Measurements from ENCODE around the gene PUM1. TPM values are rescaled to one million over a fixed set of nuclear protein-coding genes. Genes with fewer than 3 reads are reported as not detected.

The PUM1 gene
- polyA plus RNA-seq, 1 experiment: 71.3 TPM

DNA sequence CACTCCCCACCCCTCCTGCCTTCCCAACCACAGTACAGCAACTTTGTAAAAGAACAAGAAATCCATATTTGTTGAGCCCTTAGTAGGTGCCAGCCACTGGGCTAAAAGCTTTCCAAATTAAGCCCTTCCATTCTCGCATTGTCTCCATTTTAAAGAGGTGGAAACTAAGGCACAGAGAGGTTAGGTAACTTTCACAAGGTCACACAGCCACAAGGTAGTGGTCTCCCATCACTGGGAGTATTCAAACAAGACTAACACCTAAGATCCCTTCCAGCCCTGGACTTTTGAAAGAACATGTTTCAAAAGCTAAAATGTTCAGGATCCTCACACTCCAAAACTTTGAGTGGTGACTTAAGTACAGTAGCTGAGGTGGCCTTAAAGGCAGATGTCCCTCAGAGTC lies 160.1 kb downstream of the PUM1 start:
- no peak for DNase-seq (ENCODE audit: low read depth, low spot score)
- TF ChIP-seq, protein P1, sequence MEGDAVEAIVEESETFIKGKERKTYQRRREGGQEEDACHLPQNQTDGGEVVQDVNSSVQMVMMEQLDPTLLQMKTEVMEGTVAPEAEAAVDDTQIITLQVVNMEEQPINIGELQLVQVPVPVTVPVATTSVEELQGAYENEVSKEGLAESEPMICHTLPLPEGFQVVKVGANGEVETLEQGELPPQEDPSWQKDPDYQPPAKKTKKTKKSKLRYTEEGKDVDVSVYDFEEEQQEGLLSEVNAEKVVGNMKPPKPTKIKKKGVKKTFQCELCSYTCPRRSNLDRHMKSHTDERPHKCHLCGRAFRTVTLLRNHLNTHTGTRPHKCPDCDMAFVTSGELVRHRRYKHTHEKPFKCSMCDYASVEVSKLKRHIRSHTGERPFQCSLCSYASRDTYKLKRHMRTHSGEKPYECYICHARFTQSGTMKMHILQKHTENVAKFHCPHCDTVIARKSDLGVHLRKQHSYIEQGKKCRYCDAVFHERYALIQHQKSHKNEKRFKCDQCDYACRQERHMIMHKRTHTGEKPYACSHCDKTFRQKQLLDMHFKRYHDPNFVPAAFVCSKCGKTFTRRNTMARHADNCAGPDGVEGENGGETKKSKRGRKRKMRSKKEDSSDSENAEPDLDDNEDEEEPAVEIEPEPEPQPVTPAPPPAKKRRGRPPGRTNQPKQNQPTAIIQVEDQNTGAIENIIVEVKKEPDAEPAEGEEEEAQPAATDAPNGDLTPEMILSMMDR (IDR thresholded peaks at IDR 0.05; ENCODE audit: low read depth, low read length): no peak
- no peaks in the 10 kb centered on the region; the same call in 1 of the 2 replicates for H3K9me3 ChIP-seq (ENCODE audit: control insufficient read depth, insufficient read depth, low read length)
- ChIA-PET POLR2A (interaction anchor here (0.6 kb wide), 1 partner anchor 126 kb away, joined by 3 read pairs; no protein-coding TSS in a partner anchor), CTCF (interaction anchor here (1.3 to 14.8 kb wide), 3 partner anchors 103 to 128 kb away, joined by 5 to 535 read pairs (median 7); no protein-coding TSS in a partner anchor)
- no peak overlapping the region for H3K27ac ChIP-seq (ENCODE audit: low read depth, low read length)
- H3K4me3 ChIP-seq (ENCODE audit: low read depth, low read length): no peak overlapping the region; the same call in 1 of the 2 replicates
- H3K27me3 ChIP-seq (ENCODE audit: control insufficient read depth, insufficient read depth, low read length): no peaks in the 10 kb centered on the region

DNA sequence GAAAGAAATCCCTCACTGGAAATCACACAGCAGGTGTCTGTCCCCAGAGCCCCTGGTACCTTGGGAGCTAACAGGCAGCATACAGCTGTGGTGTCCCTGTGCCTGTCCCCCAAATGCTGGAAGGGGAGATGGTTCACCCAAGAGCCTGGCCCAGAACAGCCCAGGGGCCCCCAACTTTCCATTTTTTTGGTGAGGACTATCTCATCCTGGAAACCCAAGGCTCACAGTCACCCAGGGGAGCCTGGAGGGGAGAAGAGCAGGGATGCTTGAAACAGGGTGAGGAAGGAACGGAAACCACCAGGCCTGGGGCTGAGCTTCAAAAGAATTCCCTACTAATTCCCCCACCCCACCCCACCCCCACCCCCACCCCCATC lies 160.6 kb downstream of the PUM1 start:
- H3K9me3 ChIP-seq (ENCODE audit: control insufficient read depth, insufficient read depth, low read length): no peaks in the 10 kb centered on the region; the same call in 1 of the 2 replicates
- H3K27me3 ChIP-seq (ENCODE audit: control insufficient read depth, insufficient read depth, low read length): no peaks in the 10 kb centered on the region
- POLR2A ChIA-PET: no interaction called here
- H3K27ac ChIP-seq (ENCODE audit: low read depth, low read length): no peak overlapping the region
- no peak overlapping the region for H3K4me3 ChIP-seq (ENCODE audit: low read depth, low read length)
- CTCF ChIA-PET: interaction anchor here (0.6 to 14.8 kb wide), 6 partner anchors 103 to 1639 kb away, joined by 3 to 535 read pairs (median 4); no protein-coding TSS in a partner anchor
- no peak for DNase-seq (ENCODE audit: low read depth, low spot score)
- TF ChIP-seq, protein P1 (IDR thresholded peaks at IDR 0.05; ENCODE audit: low read depth, low read length): no peak

DNA sequence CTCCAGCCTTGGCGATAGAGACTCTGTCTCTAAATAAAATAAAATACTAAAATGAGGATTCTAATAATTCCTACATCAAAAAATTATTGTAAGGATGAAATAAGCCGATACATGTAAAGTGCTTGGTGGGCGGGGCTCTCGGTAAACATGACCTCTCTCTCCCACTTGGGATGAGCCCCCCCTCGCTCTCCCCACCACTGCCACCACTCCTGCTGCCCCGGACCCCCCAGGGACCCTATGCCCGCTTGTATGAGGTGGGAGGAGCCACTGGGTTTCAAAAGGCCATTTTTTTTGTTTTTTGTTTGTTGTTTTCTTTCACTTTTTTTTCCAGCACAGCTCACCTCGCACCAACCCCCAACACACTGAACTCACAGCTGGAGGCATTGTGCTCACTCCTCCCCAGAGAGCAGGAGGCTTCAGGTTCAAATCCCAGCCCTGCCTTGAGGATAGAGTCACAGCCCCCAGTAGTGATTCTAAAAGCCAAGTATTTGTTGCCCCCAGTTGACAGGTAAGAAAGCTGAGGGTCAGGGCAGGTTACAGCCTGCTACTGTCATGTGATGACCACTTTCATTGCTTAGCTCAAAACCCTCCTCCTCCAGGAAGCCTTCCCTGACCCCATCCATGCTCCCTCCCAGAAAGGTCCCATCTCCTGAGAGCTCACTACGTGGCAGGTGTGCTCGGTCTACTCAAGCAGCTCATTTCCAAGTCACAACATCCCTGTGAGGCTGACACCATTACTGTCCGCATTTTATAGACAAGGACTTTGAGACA lies 161.1 kb downstream of the PUM1 start:
- H3K27ac ChIP-seq (ENCODE audit: low read depth, low read length): no peak overlapping the region
- TF ChIP-seq, protein P1 (IDR thresholded peaks at IDR 0.05; ENCODE audit: low read depth, low read length): no peak
- no peak overlapping the region for H3K4me3 ChIP-seq (ENCODE audit: low read depth, low read length)
- H3K9me3 ChIP-seq (ENCODE audit: control insufficient read depth, insufficient read depth, low read length): no peaks in the 10 kb centered on the region; the same call in 1 of the 2 replicates
- no peaks in the 10 kb centered on the region for H3K27me3 ChIP-seq (ENCODE audit: control insufficient read depth, insufficient read depth, low read length)
- ChIA-PET POLR2A (interaction anchor here (1.2 kb wide), 1 partner anchor 81 kb away, joined by 4 read pairs; no protein-coding TSS in a partner anchor), CTCF (interaction anchor here (0.6 to 14.8 kb wide), 7 partner anchors 102 to 1702 kb away, joined by 3 to 535 read pairs (median 3); no protein-coding TSS in a partner anchor)
- DNase-seq (ENCODE audit: low read depth, low spot score): no peak

DNA sequence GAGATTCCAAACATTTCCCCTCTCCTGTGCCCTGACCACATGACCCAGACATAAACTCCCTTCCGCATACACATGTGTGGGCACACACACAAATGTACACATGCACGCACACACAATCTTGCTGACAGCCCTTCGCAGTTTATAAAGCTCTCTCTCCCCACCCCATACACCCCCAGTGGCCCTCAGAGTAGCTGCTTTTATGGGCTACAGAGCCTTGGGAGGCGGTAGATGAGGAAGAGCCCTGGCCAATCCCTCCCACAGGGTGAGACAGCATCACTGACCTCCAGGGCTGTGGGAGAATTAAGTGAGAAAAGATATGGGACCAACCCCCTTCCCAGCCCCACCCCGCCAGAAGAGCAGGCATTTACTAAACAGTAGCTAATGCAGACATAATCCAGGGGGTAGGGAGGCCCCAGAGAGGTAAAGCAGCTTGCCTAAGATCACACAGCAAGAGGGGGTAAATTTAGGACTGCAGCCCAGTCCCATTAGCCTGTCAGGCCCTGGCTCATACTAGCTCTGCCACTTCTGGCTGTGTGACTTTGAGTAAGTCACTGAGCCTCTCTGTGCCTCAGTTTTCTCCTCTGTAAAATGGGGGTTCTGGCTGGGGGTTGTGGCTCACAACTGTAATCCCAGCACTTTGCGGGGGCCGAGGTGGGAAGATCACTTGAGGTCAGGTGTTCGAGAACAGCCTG lies 162.0 kb downstream of the PUM1 start:
- Histone ChIP-seq H3K27me3 (ENCODE audit: control insufficient read depth, insufficient read depth, low read length) (no peaks in the 10 kb centered on the region), H3K27ac (ENCODE audit: low read depth, low read length) (peak overlapping the region; percentile 57), H3K9me3 (ENCODE audit: control insufficient read depth, insufficient read depth, low read length) (no peaks in the 10 kb centered on the region; the same call in 1 of the 2 replicates), H3K4me3 (ENCODE audit: low read depth, low read length) (no peak overlapping the region)
- ChIA-PET POLR2A (interaction anchor here (1.2 kb wide), 1 partner anchor 80 kb away, joined by 4 read pairs; no protein-coding TSS in a partner anchor), CTCF (interaction anchor here (0.6 to 14.8 kb wide), 5 partner anchors 102 to 1701 kb away, joined by 3 to 535 read pairs (median 3); no protein-coding TSS in a partner anchor)
- TF ChIP-seq, protein P1 (IDR thresholded peaks at IDR 0.05; ENCODE audit: low read depth, low read length): no peak
- no peak for DNase-seq (ENCODE audit: low read depth, low spot score)

All from AG04450 (cell line).